Activated B cell treated with CpG ODN at 0.5 μM for 24 hours (primary cell): ENCODE data around the gene CD28. TPM values are rescaled to one million over a fixed set of nuclear protein-coding genes. Genes with fewer than 3 reads are reported as not detected.

Source experiments
- ATAC-seq: fragments of 200-7000 bp; cut with Tn5 transposase; one replicate; pipeline ENCODE4 v1.10.0; 2021; ENCODE audit warnings: low read depth, mild to moderate bottlenecking, moderate library complexity
- CTCF ChIA-PET: fragments of 350-600 bp; sonication (Branson Sonifier 250); formaldehyde crosslinking; loops from one replicate; lab custom pipeline; 2021; ENCODE audit warnings: antibody characterized with exemption; lab: Charles Lee
- POLR2A ChIA-PET: fragments of 350-600 bp; sonication (Branson Sonifier 250); formaldehyde crosslinking; loops from one replicate; lab custom pipeline; 2021; ENCODE audit warnings: antibody characterized with exemption; lab: Charles Lee
- DNase-seq: peaks from one replicate; pipeline ENCODE4 v3.0.0; 2022
- H3K27ac Mint-ChIP-seq: one replicate; pipeline ENCODE4 v1.8.0; 2020; ENCODE audit warnings: mixed read lengths
- H3K27me3 Mint-ChIP-seq: one replicate; pipeline ENCODE4 v1.8.0; 2021; ENCODE audit warnings: mixed read lengths
- H3K36me3 Mint-ChIP-seq: one replicate; pipeline ENCODE4 v1.8.0; 2021; ENCODE audit warnings: low read depth, mixed read lengths
- H3K4me1 Mint-ChIP-seq: one replicate; pipeline ENCODE4 v1.8.0; 2021; ENCODE audit warnings: mixed read lengths
- H3K4me3 Mint-ChIP-seq: one replicate; pipeline ENCODE4 v1.8.0; 2020; ENCODE audit warnings: mild to moderate bottlenecking, mixed read lengths
- H3K9me3 Mint-ChIP-seq: one replicate; pipeline ENCODE4 v1.8.0; 2020; ENCODE audit warnings: mixed read lengths
- intact Hi-C: fragments of 100-400 bp; cut with micrococcal nuclease; formaldehyde crosslinking; loops from one replicate; pipeline ENCODE4 v1.15.1; 2024
- total RNA-seq: library from RNA; stranded (reverse); gene quantifications from 2 replicates; pipeline ENCODE4 v1.2.3, GENCODE V29; 2022
- TF ChIP-seq, protein P1 (sequence below): fragments of 200-600 bp; IDR thresholded peaks from one replicate; pipeline ENCODE4 v1.8.0; 2022; ENCODE audit warnings: antibody characterized with exemption, mild to moderate bottlenecking

Gene CD28
- total RNA-seq, 1 donor from 2014 or later: not detected

DNA sequence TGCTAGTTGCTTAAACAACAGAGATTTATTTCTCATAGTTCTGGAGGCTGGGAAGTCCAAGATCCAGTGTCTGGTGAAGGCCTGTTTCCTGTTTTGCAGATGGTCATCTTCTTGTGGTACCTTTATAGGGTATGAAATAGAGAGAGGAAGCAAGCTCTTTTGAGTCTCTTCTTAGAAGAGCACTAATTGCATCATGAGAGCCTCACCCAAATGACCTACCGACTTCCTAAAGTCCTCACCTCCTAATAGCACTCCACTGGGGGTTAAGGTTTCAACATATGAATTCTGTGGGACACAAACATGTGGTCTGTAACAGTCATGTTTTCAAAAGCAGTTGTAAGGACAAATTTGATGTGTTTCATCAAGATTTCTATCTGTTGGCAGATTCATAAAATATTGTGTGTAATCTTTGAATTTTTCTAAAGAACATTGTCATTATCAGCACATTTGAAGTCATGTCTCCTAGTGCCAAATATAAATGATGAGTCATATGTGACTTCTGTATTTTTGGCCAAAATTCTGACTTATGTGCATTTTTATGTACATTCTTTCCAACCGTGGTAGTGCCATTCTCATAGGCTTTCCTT is 45.3 kb downstream of the CD28 start:
- Mint-ChIP-seq H3K4me3 (no peak overlapping the region), H3K36me3 (no peaks in the 10 kb centered on the region), H3K27ac (no peak overlapping the region), H3K27me3 (peaks cover 6% of the 10 kb centered on the region), H3K4me1 (no peaks in the 10 kb centered on the region), H3K9me3 (peaks cover 13% of the 10 kb centered on the region)
- TF ChIP-seq, protein P1, sequence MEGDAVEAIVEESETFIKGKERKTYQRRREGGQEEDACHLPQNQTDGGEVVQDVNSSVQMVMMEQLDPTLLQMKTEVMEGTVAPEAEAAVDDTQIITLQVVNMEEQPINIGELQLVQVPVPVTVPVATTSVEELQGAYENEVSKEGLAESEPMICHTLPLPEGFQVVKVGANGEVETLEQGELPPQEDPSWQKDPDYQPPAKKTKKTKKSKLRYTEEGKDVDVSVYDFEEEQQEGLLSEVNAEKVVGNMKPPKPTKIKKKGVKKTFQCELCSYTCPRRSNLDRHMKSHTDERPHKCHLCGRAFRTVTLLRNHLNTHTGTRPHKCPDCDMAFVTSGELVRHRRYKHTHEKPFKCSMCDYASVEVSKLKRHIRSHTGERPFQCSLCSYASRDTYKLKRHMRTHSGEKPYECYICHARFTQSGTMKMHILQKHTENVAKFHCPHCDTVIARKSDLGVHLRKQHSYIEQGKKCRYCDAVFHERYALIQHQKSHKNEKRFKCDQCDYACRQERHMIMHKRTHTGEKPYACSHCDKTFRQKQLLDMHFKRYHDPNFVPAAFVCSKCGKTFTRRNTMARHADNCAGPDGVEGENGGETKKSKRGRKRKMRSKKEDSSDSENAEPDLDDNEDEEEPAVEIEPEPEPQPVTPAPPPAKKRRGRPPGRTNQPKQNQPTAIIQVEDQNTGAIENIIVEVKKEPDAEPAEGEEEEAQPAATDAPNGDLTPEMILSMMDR: no peak
- intact Hi-C loops: no loop called here
- ChIA-PET CTCF (no interaction called here), POLR2A (no interaction called here)
- ATAC-seq: no peak
- no peak for DNase-seq

- TF ChIP-seq, protein P1: no peak
- ChIA-PET POLR2A (no interaction called here), CTCF (no interaction called here)
- no peaks in the 10 kb centered on the region for H3K4me1 Mint-ChIP-seq
- no peak for DNase-seq
- H3K9me3 Mint-ChIP-seq: peaks cover 19% of the 10 kb centered on the region
- ATAC-seq: no peak
- H3K27ac Mint-ChIP-seq: no peak overlapping the region
- H3K27me3 Mint-ChIP-seq: peaks cover 6% of the 10 kb centered on the region
- intact Hi-C loops: no loop called here
- no peak overlapping the region for H3K4me3 Mint-ChIP-seq
- no peaks in the 10 kb centered on the region for H3K36me3 Mint-ChIP-seq
Measured at GRCh38 chr2:203756161-203756560, 49.7 kb downstream of the CD28 start.

DNA sequence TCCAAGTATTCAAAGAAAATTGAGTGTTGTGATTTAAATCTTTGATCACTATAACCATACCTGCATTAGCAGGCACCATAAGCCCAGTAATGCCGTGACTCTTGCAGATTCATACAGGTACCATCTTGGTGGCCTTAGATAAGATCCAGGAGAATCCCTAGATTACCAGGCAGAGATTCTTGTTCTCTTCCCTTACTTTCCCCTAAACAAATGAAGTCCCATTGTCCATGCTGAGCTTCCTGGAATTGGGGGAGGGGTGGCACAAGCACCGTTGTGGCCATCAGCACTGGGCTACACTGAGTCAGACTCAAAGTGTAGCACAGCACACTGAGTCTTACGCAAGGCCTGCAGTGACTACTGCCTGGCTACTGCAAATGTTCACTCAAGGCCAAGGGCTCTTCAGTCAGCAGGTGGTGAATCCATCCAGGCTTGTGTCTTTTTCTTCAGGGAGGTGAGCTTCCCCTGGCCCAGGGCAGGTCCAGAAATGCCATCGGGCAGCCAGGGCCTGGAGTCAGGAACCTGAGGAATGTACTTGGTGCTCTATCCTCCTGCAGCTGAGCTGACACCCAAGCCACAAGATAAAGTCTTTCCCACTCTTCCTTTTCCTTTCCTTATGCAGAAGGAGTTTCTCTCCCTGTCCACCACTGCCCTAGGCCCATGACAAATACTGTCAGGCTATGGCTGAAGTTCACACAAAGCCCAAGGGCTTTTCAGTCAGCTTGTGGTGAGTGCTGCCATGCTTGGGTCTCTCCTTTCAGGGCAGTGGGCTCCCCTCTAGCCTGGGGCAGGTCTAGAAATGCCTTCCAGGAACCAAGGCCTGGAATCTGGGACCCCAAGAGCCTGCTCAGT is 52.6 kb downstream of the CD28 start:
- no peaks in the 10 kb centered on the region for H3K4me1 Mint-ChIP-seq
- CTCF ChIA-PET: no interaction called here
- peaks cover 6% of the 10 kb centered on the region for H3K27me3 Mint-ChIP-seq
- POLR2A ChIA-PET: no interaction called here
- DNase-seq (no peak), ATAC-seq (no peak)
- peaks cover 16% of the 10 kb centered on the region for H3K9me3 Mint-ChIP-seq
- intact Hi-C loops: no loop called here
- H3K27ac Mint-ChIP-seq: no peak overlapping the region
- no peak overlapping the region for H3K4me3 Mint-ChIP-seq
- TF ChIP-seq, protein P1: no peak
- no peaks in the 10 kb centered on the region for H3K36me3 Mint-ChIP-seq

- TF ChIP-seq, protein P1: no peak
- Mint-ChIP-seq H3K27ac (no peak overlapping the region), H3K4me1 (no peaks in the 10 kb centered on the region), H3K4me3 (no peak overlapping the region), H3K9me3 (peaks cover 15% of the 10 kb centered on the region), H3K36me3 (no peaks in the 10 kb centered on the region), H3K27me3 (peaks cover 6% of the 10 kb centered on the region)
- POLR2A ChIA-PET: no interaction called here
- CTCF ChIA-PET: no interaction called here
- DNase-seq (no peak), ATAC-seq (no peak)
- intact Hi-C loops: no loop called here
Measured at GRCh38 chr2:203759690-203760365, 53.4 kb downstream of the CD28 start.

- Mint-ChIP-seq H3K27ac (no peak overlapping the region), H3K4me1 (no peaks in the 10 kb centered on the region)
Measured at GRCh38 chr2:203761121-203761520, 54.7 kb downstream of the CD28 start.

More at GRCh38 chr2:203761121-203761520, 54.7 kb downstream of the CD28 start:
- Mint-ChIP-seq H3K27me3 (peaks cover 6% of the 10 kb centered on the region), H3K4me3 (no peak overlapping the region), H3K36me3 (no peaks in the 10 kb centered on the region), H3K9me3 (peaks cover 12% of the 10 kb centered on the region)
- intact Hi-C loops: no loop called here
- ChIA-PET POLR2A (no interaction called here), CTCF (no interaction called here)
- ATAC-seq (no peak), DNase-seq (no peak)
- TF ChIP-seq, protein P1: no peak
